ENCODE data around the gene BAX. TPM values are rescaled to one million over a fixed set of nuclear protein-coding genes. Genes with fewer than 3 reads are reported as not detected.

The BAX gene
- total RNA-seq, 1 experiment from 2014 or later, result 107 TPM

DNA sequence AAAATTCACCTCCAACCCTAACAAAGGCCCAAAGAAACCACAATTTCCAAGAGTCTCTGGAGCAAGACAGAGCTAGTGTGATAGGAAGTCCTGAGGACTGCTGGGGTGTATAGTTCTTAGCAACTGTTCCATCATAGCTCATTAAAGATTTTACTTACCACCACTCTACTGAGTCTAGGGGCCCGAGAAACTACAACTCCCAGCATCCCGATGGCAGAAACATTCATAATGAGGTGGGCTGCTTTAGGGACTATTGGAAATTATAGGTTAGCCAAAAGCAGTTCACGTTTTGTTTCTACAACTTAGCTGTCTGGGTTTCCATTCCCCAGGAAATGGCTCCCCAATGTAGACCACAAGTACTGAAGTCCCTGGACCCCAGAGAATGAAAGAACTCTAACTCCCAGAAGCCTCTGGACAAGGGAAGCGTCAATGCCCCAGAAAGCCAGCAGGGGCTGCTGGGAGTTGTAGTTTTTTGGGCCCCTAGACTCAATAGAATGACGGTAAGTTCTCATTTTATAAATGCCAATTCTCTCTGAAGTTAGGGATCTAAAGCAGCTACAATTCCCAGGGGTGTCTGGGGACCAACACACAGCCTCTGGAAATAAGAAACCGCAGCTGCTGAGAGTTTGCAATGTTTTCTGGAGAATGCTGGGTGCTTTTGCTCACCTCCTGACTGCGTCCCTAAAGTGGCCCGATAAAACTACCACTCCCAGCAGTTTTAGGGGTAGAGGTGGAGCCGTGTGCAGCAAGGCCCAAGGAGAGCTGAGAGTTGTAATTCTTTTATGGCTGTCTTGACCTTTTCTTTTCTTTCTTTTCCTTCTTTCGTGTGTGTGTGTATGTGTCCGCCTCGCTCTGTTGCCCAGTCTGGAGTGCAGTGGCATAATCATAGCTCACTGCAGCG is 21.5 kb downstream of the BAX start:
- H3K4me3 ChIP-seq (ENCODE audit: low read depth, low read length), result no peak overlapping the region
- DNase-seq, result peak; percentile 59 to 61
- no peaks in the 10 kb centered on the region for H3K27me3 ChIP-seq (replicated peaks; ENCODE audit: control insufficient read depth, insufficient read depth, low read length)
- no TSS peak for BruUV-seq (replicated peaks)
- intact Hi-C loops (cut with micrococcal nuclease; ENCODE audit: unreplicated experiment), result no loop called here
- TF ChIP-seq, protein P1, sequence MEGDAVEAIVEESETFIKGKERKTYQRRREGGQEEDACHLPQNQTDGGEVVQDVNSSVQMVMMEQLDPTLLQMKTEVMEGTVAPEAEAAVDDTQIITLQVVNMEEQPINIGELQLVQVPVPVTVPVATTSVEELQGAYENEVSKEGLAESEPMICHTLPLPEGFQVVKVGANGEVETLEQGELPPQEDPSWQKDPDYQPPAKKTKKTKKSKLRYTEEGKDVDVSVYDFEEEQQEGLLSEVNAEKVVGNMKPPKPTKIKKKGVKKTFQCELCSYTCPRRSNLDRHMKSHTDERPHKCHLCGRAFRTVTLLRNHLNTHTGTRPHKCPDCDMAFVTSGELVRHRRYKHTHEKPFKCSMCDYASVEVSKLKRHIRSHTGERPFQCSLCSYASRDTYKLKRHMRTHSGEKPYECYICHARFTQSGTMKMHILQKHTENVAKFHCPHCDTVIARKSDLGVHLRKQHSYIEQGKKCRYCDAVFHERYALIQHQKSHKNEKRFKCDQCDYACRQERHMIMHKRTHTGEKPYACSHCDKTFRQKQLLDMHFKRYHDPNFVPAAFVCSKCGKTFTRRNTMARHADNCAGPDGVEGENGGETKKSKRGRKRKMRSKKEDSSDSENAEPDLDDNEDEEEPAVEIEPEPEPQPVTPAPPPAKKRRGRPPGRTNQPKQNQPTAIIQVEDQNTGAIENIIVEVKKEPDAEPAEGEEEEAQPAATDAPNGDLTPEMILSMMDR (IDR thresholded peaks at IDR 0.05; ENCODE audit: insufficient read depth in 1 of 2, low read depth in 1 of 2, low read length in 1 of 2, severe bottlenecking in 1 of 2, unreplicated experiment in 1 of 2), result peak in 1 of 2 experiments; percentile 39
- no peaks in the 10 kb centered on the region for H3K9me3 ChIP-seq
- Mint-ChIP-seq H3K27me3 (ENCODE audit: insufficient read depth, unreplicated experiment) (no peaks in the 10 kb centered on the region), H3K4me3 (ENCODE audit: unreplicated experiment) (no peak overlapping the region), H3K9me3 (ENCODE audit: unreplicated experiment) (no peaks in the 10 kb centered on the region), H3K27ac (ENCODE audit: unreplicated experiment) (no peak overlapping the region), H3K36me3 (ENCODE audit: insufficient read depth, unreplicated experiment) (peaks cover 44% of the 10 kb centered on the region), H3K4me1 (ENCODE audit: low read depth, unreplicated experiment) (no peaks in the 10 kb centered on the region)
- CTCF ChIA-PET, result interaction anchor here (0.6 to 2.8 kb wide), 5 partner anchors 17 to 281 kb away, joined by 3 to 18 read pairs (median 8); partner anchors contain the start of genes BAX, GYS1 and RUVBL2
- H3K36me3 ChIP-seq (ENCODE audit: control insufficient read depth, insufficient read depth, low read length), result 0 out of 2 replicates have a peak, but pooled peaks cover 8% of the 10 kb centered on the region
- H3K4me1 ChIP-seq, result no peaks in the 10 kb centered on the region
- POLR2A ChIA-PET, result interaction anchor here (0.5 to 2.0 kb wide), 3 partner anchors 17 to 22 kb away, joined by 5 to 8 read pairs (median 6); partner anchors contain the start of genes GYS1 and RUVBL2

DNA sequence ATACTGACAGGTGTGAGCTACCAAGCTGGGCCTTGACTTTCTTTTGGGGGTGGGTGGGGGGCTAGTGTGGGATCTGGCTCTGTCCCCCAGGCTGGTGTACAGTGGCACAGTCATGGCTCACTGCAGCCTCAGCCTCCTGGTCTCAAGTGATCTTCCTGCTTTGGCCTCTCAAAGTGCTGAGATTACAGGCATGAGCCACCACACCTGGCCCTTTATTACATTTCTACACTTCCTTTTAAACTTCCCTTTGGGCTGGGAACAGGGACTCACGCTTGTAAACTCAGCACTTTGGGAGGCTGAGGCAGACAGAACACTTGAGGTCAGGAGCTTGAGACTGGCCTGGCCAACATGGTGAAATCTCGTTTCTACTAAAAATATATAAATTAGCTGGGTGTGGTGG is 22.4 kb downstream of the BAX start:
- no peaks in the 10 kb centered on the region for H3K27me3 Mint-ChIP-seq (ENCODE audit: insufficient read depth, unreplicated experiment)
- peaks cover 35% of the 10 kb centered on the region for H3K36me3 Mint-ChIP-seq (ENCODE audit: insufficient read depth, unreplicated experiment)
- Histone ChIP-seq H3K4me3 (ENCODE audit: low read depth, low read length) (no peak overlapping the region), H3K9me3 (no peaks in the 10 kb centered on the region), H3K4me1 (no peaks in the 10 kb centered on the region), H3K36me3 (ENCODE audit: control insufficient read depth, insufficient read depth, low read length) (0 out of 2 replicates have a peak, but pooled peaks cover 8% of the 10 kb centered on the region), H3K27me3 (replicated peaks; ENCODE audit: control insufficient read depth, insufficient read depth, low read length) (no peaks in the 10 kb centered on the region)
- H3K9me3 Mint-ChIP-seq (ENCODE audit: unreplicated experiment), result no peaks in the 10 kb centered on the region
- DNase-seq, result no peak
- H3K4me1 Mint-ChIP-seq (ENCODE audit: low read depth, unreplicated experiment), result no peaks in the 10 kb centered on the region
- no TSS peak for BruUV-seq (replicated peaks)
- no peak overlapping the region for H3K27ac Mint-ChIP-seq (ENCODE audit: unreplicated experiment)
- intact Hi-C loops (cut with micrococcal nuclease; ENCODE audit: unreplicated experiment), result no loop called here
- POLR2A ChIA-PET, result interaction anchor here (1.0 to 2.0 kb wide), 2 partner anchors 10 to 16 kb away, joined by 3 to 8 read pairs; partner anchors contain the start of genes GYS1 and RUVBL2
- CTCF ChIA-PET, result interaction anchor here (0.6 to 2.8 kb wide), 5 partner anchors 15 to 282 kb away, joined by 3 to 18 read pairs (median 7); partner anchors contain the start of genes BAX, GYS1 and RUVBL2
- TF ChIP-seq, protein P1 (IDR thresholded peaks at IDR 0.05; ENCODE audit: insufficient read depth in 1 of 2, low read depth in 1 of 2, low read length in 1 of 2, severe bottlenecking in 1 of 2, unreplicated experiment in 1 of 2), result no peak
- no peak overlapping the region for H3K4me3 Mint-ChIP-seq (ENCODE audit: unreplicated experiment)

DNA sequence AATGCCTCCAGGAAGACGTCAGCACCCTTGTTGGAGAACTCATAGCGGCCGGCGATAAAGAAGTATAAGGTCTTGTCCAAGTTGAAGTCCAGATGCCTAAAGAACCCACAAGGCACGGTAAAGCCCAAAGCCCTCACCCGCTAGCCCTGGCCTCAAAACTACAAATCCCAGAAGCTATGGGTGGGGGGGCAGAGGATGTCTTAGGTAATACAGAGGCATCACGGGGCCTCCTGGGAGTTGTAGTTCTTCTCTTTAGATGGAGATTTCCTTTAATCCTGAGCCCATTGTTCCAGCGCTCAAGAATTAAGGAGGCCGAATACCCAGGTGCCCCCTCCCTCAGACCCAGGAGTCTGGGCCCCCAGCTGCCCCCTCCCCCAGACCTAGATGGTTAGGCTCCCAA is 27.6 kb downstream of the BAX start:
- CTCF ChIA-PET, result interaction anchor here (3.5 kb wide), 1 partner anchor 11 kb away, joined by 24 read pairs; the partner anchor contains the start of genes GYS1 and RUVBL2
- peaks cover 64% of the 10 kb centered on the region for H3K36me3 Mint-ChIP-seq (ENCODE audit: insufficient read depth, unreplicated experiment)
- POLR2A ChIA-PET, result no interaction called here

More for the DNA sequence above, 27.6 kb downstream of the BAX start:
- H3K9me3 Mint-ChIP-seq (ENCODE audit: unreplicated experiment), result no peaks in the 10 kb centered on the region
- no peaks in the 10 kb centered on the region for H3K4me1 Mint-ChIP-seq (ENCODE audit: low read depth, unreplicated experiment)
- H3K27me3 Mint-ChIP-seq (ENCODE audit: insufficient read depth, unreplicated experiment), result no peaks in the 10 kb centered on the region
- intact Hi-C loops (cut with micrococcal nuclease; ENCODE audit: unreplicated experiment), result no loop called here
- H3K4me3 Mint-ChIP-seq (ENCODE audit: unreplicated experiment), result no peak overlapping the region
- Histone ChIP-seq H3K36me3 (ENCODE audit: control insufficient read depth, insufficient read depth, low read length) (peaks cover 5% of the 10 kb centered on the region; the same call in 1 of the 2 replicates), H3K27me3 (replicated peaks; ENCODE audit: control insufficient read depth, insufficient read depth, low read length) (no peaks in the 10 kb centered on the region), H3K4me3 (ENCODE audit: low read depth, low read length) (no peak overlapping the region), H3K4me1 (no peaks in the 10 kb centered on the region), H3K9me3 (no peaks in the 10 kb centered on the region)
- no peak overlapping the region for H3K27ac Mint-ChIP-seq (ENCODE audit: unreplicated experiment)
- no TSS peak for BruUV-seq (replicated peaks)
- TF ChIP-seq, protein P1 (IDR thresholded peaks at IDR 0.05; ENCODE audit: insufficient read depth in 1 of 2, low read depth in 1 of 2, low read length in 1 of 2, severe bottlenecking in 1 of 2, unreplicated experiment in 1 of 2), result no peak
- DNase-seq, result no peak

Data from Caco-2 (cell line).